ENCODE data around the gene SENP7.

DNA sequence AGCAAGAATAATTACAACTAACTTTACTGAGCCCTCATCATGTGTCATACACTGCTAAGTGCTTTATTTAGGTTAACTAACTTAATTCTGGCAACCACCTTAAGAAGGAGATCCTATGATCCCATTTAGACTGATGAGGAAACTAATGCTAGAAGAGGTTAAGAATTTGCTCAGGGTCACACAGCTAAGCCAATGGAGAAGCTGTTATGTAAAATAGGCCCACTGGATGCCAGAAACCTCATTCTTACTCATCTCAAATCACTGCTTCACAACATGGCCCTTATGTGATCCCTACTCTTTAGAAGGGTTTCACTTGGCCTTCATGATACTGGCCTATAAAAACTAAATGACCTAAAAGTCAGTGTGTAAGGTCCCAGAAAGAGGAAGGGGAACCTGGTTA is 233.8 kb downstream of the SENP7 start:
- TF ChIP-seq, protein P1, sequence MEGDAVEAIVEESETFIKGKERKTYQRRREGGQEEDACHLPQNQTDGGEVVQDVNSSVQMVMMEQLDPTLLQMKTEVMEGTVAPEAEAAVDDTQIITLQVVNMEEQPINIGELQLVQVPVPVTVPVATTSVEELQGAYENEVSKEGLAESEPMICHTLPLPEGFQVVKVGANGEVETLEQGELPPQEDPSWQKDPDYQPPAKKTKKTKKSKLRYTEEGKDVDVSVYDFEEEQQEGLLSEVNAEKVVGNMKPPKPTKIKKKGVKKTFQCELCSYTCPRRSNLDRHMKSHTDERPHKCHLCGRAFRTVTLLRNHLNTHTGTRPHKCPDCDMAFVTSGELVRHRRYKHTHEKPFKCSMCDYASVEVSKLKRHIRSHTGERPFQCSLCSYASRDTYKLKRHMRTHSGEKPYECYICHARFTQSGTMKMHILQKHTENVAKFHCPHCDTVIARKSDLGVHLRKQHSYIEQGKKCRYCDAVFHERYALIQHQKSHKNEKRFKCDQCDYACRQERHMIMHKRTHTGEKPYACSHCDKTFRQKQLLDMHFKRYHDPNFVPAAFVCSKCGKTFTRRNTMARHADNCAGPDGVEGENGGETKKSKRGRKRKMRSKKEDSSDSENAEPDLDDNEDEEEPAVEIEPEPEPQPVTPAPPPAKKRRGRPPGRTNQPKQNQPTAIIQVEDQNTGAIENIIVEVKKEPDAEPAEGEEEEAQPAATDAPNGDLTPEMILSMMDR (conservative IDR thresholded peaks at IDR 0.05; ENCODE audit: low read depth in 2 of 2), result no peak
- TF ChIP-seq JUNB (IDR thresholded peaks at IDR 0.05; ENCODE audit: unreplicated experiment), result no peak
- TF ChIP-seq EZH2 (IDR thresholded peaks at IDR 0.05; ENCODE audit: low read depth, unreplicated experiment), result no peak
- no peak for TF ChIP-seq CREB1 (CRISPR knock-in tag; IDR thresholded peaks at IDR 0.05; ENCODE audit: low read depth)
